ENCODE data around the gene MYDGF.

DNA sequence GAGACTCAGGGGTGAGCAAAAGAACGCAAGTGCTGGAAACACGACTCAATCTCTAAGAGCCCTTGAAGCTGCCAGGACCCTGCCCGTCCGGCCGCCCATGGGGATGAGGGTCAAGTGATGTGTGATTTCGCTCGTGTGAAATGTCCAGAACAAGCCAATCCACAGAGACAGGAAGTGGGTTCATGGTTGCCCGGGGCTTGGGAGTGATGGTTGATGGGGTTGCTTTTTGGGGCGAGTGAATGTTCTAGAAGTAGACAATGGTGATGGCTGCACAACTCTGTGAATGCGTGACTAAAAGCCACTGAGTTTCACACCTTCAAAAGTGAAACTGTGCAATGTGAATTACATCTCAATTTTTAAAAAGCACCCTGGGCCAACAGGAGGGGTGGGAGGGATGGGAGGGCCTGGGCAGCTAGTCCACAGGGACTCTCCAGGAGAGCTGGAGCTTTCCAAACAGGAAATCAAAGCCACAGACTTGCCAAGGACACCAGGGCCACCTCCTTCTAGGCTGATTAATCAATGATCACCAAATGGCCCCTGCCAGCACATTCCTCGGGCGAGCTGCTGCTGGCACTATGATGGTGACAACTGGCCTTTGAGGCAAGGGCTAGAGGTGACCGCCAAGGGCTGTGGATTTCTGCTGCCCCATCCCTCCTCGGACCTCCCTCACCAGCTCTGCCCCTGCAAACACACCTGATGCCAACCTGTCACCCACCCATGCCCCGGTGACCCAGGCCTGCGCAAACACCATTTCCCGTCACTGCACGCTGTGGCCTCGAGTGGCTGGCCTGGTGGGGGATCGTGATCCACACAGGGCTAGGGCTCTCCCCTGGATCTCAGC is 39.5 kb upstream of the MYDGF start:
- TF ChIP-seq, protein P1, sequence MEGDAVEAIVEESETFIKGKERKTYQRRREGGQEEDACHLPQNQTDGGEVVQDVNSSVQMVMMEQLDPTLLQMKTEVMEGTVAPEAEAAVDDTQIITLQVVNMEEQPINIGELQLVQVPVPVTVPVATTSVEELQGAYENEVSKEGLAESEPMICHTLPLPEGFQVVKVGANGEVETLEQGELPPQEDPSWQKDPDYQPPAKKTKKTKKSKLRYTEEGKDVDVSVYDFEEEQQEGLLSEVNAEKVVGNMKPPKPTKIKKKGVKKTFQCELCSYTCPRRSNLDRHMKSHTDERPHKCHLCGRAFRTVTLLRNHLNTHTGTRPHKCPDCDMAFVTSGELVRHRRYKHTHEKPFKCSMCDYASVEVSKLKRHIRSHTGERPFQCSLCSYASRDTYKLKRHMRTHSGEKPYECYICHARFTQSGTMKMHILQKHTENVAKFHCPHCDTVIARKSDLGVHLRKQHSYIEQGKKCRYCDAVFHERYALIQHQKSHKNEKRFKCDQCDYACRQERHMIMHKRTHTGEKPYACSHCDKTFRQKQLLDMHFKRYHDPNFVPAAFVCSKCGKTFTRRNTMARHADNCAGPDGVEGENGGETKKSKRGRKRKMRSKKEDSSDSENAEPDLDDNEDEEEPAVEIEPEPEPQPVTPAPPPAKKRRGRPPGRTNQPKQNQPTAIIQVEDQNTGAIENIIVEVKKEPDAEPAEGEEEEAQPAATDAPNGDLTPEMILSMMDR (IDR thresholded peaks at IDR 0.05): no peak
- TF ChIP-seq POLR2A (IDR thresholded peaks at IDR 0.05): no peak

Measured in esophagus squamous epithelium (tissue), 4 donors.